MCF 10A (cell line): ENCODE measurements around the gene PLEK. TPM values are rescaled to one million over a fixed set of nuclear protein-coding genes. Genes with fewer than 3 reads are reported as not detected.
"Not testable (repeated sequence)": the region's sequence is repeated elsewhere in the genome, so short reads cannot be mapped to it uniquely, and the experiment has no call there.

Experiments
- BruUV-seq: library from RNA; stranded (reverse); fragments of 400-500 nt; replicated peaks from 2 replicates; lab custom pipeline; 2021; lab: Mats Ljungman, UMichigan
- CTCF ChIA-PET: fragments of 300-600 bp; sonication (Branson Sonifier 250); formaldehyde crosslinking; extraction: SDS; loops from one replicate; lab custom pipeline; 2021; ENCODE audit warnings: antibody characterized with exemption, inconsistent platforms; lab: Yijun Ruan, JAX
- POLR2A ChIA-PET: fragments of 300-600, 350-650 bp; sonication (Branson Sonifier 250); formaldehyde crosslinking; extraction: SDS; loops from one replicate; lab custom pipeline; 2020; ENCODE audit warnings: antibody characterized with exemption, inconsistent platforms; lab: Yijun Ruan, JAX
- DNase-seq: peaks from one replicate; pipeline ENCODE4 v3.0.0-alpha.2; 2018; ENCODE audit not compliant: unreplicated experiment
- H3K27ac Mint-ChIP-seq: one replicate; pipeline ENCODE4 v1.8.0; 2022; ENCODE audit warnings: mild to moderate bottlenecking, low read depth, mixed read lengths; ENCODE audit not compliant: unreplicated experiment
- H3K27me3 Mint-ChIP-seq: one replicate; pipeline ENCODE4 v1.8.0; 2022; ENCODE audit warnings: mixed read lengths; ENCODE audit not compliant: insufficient read depth, unreplicated experiment
- H3K36me3 Mint-ChIP-seq: one replicate; pipeline ENCODE4 v1.8.0; 2022; ENCODE audit warnings: mild to moderate bottlenecking, moderate library complexity, mixed read lengths; ENCODE audit not compliant: insufficient read depth, unreplicated experiment
- H3K4me1 Mint-ChIP-seq: one replicate; pipeline ENCODE4 v1.8.0; 2022; ENCODE audit warnings: mixed read lengths; ENCODE audit not compliant: insufficient read depth, unreplicated experiment
- H3K4me3 Mint-ChIP-seq: one replicate; pipeline ENCODE4 v1.8.0; 2022; ENCODE audit warnings: mild to moderate bottlenecking, moderate library complexity, mixed read lengths; ENCODE audit not compliant: unreplicated experiment
- H3K9me3 Mint-ChIP-seq: one replicate; pipeline ENCODE4 v1.8.0; 2022; ENCODE audit warnings: mixed read lengths; ENCODE audit not compliant: unreplicated experiment
- intact Hi-C: fragments of 100-400 bp; cut with micrococcal nuclease; formaldehyde crosslinking; loops from 2 replicates; pipeline ENCODE4 v1.14.1; 2022
- total RNA-seq: library from RNA; stranded (reverse); gene quantifications from 2 replicates; pipeline ENCODE4 v1.2.3, GENCODE V29; 2022
- TF ChIP-seq, protein P1 (sequence below): fragments of 200-600 bp; IDR thresholded peaks from one replicate; pipeline ENCODE4 v1.8.0; 2022; ENCODE audit warnings: antibody characterized with exemption, mild to moderate bottlenecking; ENCODE audit not compliant: unreplicated experiment

PLEK gene
- total RNA-seq, 1 experiment from 2014 or later, result not detected

DNA sequence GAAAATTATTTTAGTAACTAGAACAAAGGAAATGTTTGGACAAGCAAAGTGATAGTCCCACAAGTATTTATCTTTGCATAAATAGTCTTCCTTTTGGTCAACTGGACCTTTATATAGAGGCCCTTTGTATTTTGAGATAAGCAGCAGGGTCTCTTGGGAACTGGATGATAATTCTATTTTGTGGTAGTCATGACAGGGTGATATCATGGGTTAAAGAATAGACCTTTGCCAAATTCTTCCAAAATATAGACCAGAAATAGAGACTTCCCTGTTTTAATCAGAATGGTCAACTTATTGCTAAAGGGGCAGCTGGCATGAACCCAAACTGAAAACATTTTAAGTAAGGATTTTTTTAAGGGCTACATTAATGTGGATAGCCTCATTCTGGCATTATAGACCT lies 10.5 kb downstream of the PLEK start:
- intact Hi-C loops, result no loop called here
- CTCF ChIA-PET, result no interaction called here
- no peaks in the 10 kb centered on the region for H3K9me3 Mint-ChIP-seq

DNA sequence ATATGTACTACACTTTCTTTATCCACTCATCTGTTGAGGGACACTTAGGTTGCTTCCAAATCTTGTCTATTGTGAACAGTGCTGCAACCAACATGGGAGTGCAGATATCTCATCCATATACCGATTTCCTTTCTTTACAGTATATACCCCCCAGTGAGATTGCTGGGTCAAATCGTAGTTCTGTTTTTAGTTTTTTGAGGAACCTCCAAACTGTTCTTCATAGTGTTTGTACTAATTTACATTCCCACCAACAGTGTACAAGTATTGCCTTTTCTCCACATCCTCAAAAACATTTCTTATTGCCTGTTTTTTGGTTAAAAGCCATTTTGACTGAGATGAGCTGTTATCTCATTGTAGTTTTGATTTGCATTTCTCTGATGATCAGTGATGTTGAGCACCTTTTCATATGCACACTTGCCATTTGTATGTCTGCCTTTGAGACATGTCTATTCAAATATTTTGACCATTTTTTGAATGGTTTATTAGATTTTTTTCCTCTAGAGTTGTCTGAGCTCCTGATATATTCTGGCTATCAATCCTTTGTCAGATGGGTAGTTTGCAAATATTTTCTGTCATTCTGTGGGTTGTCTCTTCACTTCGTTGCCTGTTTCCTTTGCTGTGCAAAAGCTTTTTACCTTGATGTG lies 12.2 kb downstream of the PLEK start:
- ChIA-PET POLR2A (no interaction called here), CTCF (interaction anchor here (0.6 kb wide), 1 partner anchor 62 kb away, joined by 5 read pairs; no protein-coding TSS in a partner anchor)
- Mint-ChIP-seq H3K4me1 (no peaks in the 10 kb centered on the region), H3K27me3 (peaks cover 38% of the 10 kb centered on the region), H3K27ac (no peak overlapping the region), H3K36me3 (no peaks in the 10 kb centered on the region), H3K4me3 (no peak overlapping the region), H3K9me3 (no peaks in the 10 kb centered on the region)
- BruUV-seq, result no TSS peak
- TF ChIP-seq, protein P1, sequence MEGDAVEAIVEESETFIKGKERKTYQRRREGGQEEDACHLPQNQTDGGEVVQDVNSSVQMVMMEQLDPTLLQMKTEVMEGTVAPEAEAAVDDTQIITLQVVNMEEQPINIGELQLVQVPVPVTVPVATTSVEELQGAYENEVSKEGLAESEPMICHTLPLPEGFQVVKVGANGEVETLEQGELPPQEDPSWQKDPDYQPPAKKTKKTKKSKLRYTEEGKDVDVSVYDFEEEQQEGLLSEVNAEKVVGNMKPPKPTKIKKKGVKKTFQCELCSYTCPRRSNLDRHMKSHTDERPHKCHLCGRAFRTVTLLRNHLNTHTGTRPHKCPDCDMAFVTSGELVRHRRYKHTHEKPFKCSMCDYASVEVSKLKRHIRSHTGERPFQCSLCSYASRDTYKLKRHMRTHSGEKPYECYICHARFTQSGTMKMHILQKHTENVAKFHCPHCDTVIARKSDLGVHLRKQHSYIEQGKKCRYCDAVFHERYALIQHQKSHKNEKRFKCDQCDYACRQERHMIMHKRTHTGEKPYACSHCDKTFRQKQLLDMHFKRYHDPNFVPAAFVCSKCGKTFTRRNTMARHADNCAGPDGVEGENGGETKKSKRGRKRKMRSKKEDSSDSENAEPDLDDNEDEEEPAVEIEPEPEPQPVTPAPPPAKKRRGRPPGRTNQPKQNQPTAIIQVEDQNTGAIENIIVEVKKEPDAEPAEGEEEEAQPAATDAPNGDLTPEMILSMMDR, result no peak
- no peak for DNase-seq
- intact Hi-C loops, result no loop called here

More for the DNA sequence above, 10.5 kb downstream of the PLEK start:
- H3K4me1 Mint-ChIP-seq, result peaks cover 6% of the 10 kb centered on the region
- no peaks in the 10 kb centered on the region for H3K36me3 Mint-ChIP-seq
- BruUV-seq, result no TSS peak
- no peak overlapping the region for H3K4me3 Mint-ChIP-seq
- POLR2A ChIA-PET, result no interaction called here
- no peak overlapping the region for H3K27ac Mint-ChIP-seq
- H3K27me3 Mint-ChIP-seq, result peaks cover 38% of the 10 kb centered on the region
- TF ChIP-seq, protein P1, result no peak
- no peak for DNase-seq

DNA sequence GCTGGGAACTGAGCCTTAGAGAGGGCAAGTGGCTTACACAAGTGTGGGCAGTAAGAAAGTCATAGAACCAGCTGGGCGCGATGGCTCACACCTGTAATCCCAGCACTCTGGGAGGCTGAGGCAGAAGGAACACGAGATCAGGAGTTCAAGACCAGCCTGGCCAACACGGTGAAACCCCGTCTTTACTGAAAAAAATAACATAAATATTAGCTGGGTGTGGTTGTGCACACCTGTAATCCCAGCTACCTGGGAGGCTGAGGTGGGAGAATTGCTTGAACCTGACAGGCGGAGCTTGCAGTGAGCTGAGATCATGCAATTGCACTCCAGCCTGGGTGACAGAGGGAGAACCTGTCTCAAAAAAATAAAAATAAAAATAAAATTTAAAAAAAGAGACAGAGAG lies 13.7 kb downstream of the PLEK start:
- POLR2A ChIA-PET, H3K27ac Mint-ChIP-seq, BruUV-seq, CTCF ChIA-PET, H3K4me3 Mint-ChIP-seq, DNase-seq, intact Hi-C loops, H3K9me3 Mint-ChIP-seq, H3K4me1 Mint-ChIP-seq, H3K36me3 Mint-ChIP-seq: not testable (repeated sequence)
- H3K27me3 Mint-ChIP-seq, result peaks cover 48% of the 10 kb centered on the region

DNA sequence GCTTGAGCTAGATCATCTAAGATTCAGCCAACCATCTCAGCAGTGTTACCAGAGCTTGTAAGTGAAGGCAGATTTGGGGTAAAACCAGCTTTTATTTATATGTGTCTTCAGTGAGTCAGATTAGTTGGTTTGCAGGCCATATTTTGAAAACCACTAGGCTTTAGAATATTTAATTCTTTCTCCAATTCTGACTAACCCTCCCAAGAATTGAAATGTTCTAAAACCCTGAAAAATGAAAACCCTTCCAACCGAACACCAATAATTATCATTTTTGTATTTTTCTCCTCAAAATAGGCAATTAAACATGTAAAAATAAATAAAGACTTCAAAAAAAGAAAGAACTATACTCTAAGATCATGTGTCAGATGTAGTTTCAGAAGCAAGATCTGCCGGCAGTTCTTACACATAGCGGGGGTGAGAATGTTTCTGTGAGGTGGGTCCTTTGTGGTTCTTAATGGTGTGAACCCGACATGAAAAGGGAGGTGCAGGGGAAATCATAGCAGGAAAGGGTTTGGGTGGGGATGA lies 14.2 kb downstream of the PLEK start:
- ChIA-PET POLR2A (no interaction called here), CTCF (interaction anchor here (0.6 kb wide), 1 partner anchor 182 kb away, joined by 3 read pairs; no protein-coding TSS in a partner anchor)
- Mint-ChIP-seq H3K27ac (no peak overlapping the region), H3K4me3 (no peak overlapping the region), H3K9me3 (no peaks in the 10 kb centered on the region), H3K4me1 (no peaks in the 10 kb centered on the region), H3K36me3 (no peaks in the 10 kb centered on the region), H3K27me3 (peaks cover 49% of the 10 kb centered on the region)
- intact Hi-C loops, result no loop called here
- no peak for DNase-seq
- TF ChIP-seq, protein P1, result no peak
- no TSS peak for BruUV-seq
